Fibroblast of lung (primary cell): ENCODE results near the gene CD7. TPM values are rescaled to one million over a fixed set of nuclear protein-coding genes. Genes with fewer than 3 reads are reported as not detected.
A peak's percentile ranks its signal among the peaks of the same experiment; 100 is the strongest.

ENCODE experiments used
- DNase-seq, 2 donors: peaks; one replicate each; pipeline versions ENCODE4 v3.0.0 to v3.0.0-alpha.2; 2010; ENCODE audit warnings: low read depth in 2 of 2
- H2AFZ ChIP-seq: 2 replicates; pipeline ENCODE4 v1.5.1; 2012; ENCODE audit warnings: low read length, control low read depth, inconsistent platforms
- H3K27ac ChIP-seq: 2 replicates; pipeline ENCODE4 v1.5.1; 2011; ENCODE audit warnings: low read length, control low read depth; ENCODE audit not compliant: insufficient read depth
- H3K27me3 ChIP-seq: 2 replicates; pipeline ENCODE4 v1.5.1; 2011; ENCODE audit warnings: mild to moderate bottlenecking, low read length; ENCODE audit not compliant: control insufficient read depth, insufficient read depth
- H3K36me3 ChIP-seq: 2 replicates; pipeline ENCODE4 v1.5.1; 2011; ENCODE audit warnings: low read length; ENCODE audit not compliant: control insufficient read depth, insufficient read depth
- H3K4me1 ChIP-seq: 2 replicates; pipeline ENCODE4 v1.5.1; 2011; ENCODE audit warnings: low read length; ENCODE audit not compliant: control insufficient read depth, insufficient read depth; ENCODE audit errors: extremely low read depth
- H3K4me2 ChIP-seq: 2 replicates; pipeline ENCODE4 v1.5.1; 2011; ENCODE audit warnings: low read length, control low read depth; ENCODE audit not compliant: insufficient read depth; ENCODE audit errors: extremely low read depth
- H3K4me3 ChIP-seq, 4 experiments: fragments of 200-600 bp in 1 of 4; sonication (generic) in 1 of 4; replicated peaks in 1 of 4; 2 replicates each; pipeline ENCODE4 v1.5.1; 2011 to 2016; ENCODE audit warnings: low read length in 4 of 4, low read depth in 3 of 4, mild to moderate bottlenecking in 3 of 4, control low read depth in 2 of 4, inconsistent platforms in 1 of 4, mixed read lengths in 1 of 4; ENCODE audit not compliant: insufficient read depth in 1 of 4; ENCODE audit errors: control extremely low read depth in 1 of 4
- H3K79me2 ChIP-seq: 2 replicates; pipeline ENCODE4 v1.5.1; 2012; ENCODE audit warnings: mild to moderate bottlenecking, low read length, inconsistent platforms; ENCODE audit not compliant: control insufficient read depth, insufficient read depth
- H3K9ac ChIP-seq: 2 replicates; pipeline ENCODE4 v1.5.1; 2011; ENCODE audit warnings: mild to moderate bottlenecking, low read length, control low read depth; ENCODE audit not compliant: insufficient read depth
- H3K9me3 ChIP-seq: 2 replicates; pipeline ENCODE4 v1.5.1; 2012; ENCODE audit warnings: low read depth, low read length; ENCODE audit not compliant: control insufficient read depth, insufficient read depth
- H4K20me1 ChIP-seq: 2 replicates; pipeline ENCODE4 v1.5.1; 2011; ENCODE audit warnings: low read length; ENCODE audit not compliant: control insufficient read depth, insufficient read depth; ENCODE audit errors: extremely low read depth
- CTCF ChIP-seq, 2 donors: IDR thresholded peaks in 1 of 2; conservative IDR thresholded peaks in 1 of 2; 1 replicate in 1 of 2; 2 replicates in 1 of 2; pipeline ENCODE4 v1.5.1; 2011 to 2012; ENCODE audit warnings: low read length in 2 of 2, control low read depth in 1 of 2, inconsistent platforms in 1 of 2, low read depth in 1 of 2, mild to moderate bottlenecking in 1 of 2
- EZH2 ChIP-seq: IDR thresholded peaks from 2 replicates; pipeline ENCODE4 v1.5.1; 2012; ENCODE audit warnings: low read length, control low read depth, mild to moderate bottlenecking; ENCODE audit errors: missing control alignments
- polyA plus RNA-seq, 2 donors: library from polyadenylated mRNA; depleted of rRNA in 1 of 2; stranded (reverse) in 1 of 2; unstranded in 1 of 2; fragments of >200 nt; gene quantifications; 2 replicates each; pipeline ENCODE4 v1.2.1, GENCODE V29; 2011 to 2012; ENCODE audit warnings: missing spikeins in 1 of 2
- total RNA-seq: library from RNA; depleted of rRNA; stranded (reverse); fragments of >200 nt; gene quantifications from 2 replicates; pipeline ENCODE4 v1.2.1, GENCODE V29; 2014

The CD7 gene
- total and polyA plus RNA-seq, 2 donors (not counting 1 experiment from before 2014, with no cell fraction given) = 0.17 TPM; not detected in 1

DNA sequence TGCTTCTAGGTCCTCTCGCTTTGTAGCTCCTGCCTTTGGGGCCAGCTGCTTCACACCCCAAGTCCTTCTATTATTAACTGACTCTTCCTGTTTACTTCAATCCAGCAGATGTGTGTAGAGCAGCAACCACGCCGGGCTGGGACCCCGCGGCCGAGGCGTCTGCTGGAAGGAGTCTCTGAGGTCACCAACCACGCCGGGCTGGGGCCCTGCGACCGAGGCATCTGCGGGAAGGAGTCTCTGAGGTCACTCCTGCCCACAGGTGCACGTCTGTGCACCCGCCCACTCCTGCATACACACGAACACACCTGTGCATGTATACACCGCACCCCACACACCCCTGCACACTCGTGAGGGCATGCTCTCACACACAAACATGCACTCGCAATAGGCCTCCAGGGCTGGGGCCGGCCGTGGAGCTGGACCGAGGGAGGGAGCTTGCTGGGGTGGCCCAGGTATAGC lies 33.9 kb upstream of the CD7 start:
- no peak for DNase-seq
- TF ChIP-seq CTCF (conservative IDR thresholded peaks at IDR 0.05 in 1 of 2, IDR thresholded peaks at IDR 0.05 in 1 of 2; ENCODE audit: low read depth in 1 of 2, low read length in 2 of 2) (no peak), EZH2 (no peak)

GRCh38 chr17:82350182-82351030 lies 33.0 kb upstream of the CD7 start:
- no peak for TF ChIP-seq CTCF (conservative IDR thresholded peaks at IDR 0.05 in 1 of 2, IDR thresholded peaks at IDR 0.05 in 1 of 2; ENCODE audit: low read depth in 1 of 2, low read length in 2 of 2)
- no peak for TF ChIP-seq EZH2
- Histone ChIP-seq H3K79me2 (no peaks in the 10 kb centered on the region), H3K4me3 (no peak overlapping the region), H3K9me3 (no peaks in the 10 kb centered on the region), H3K36me3 (no peaks in the 10 kb centered on the region), H4K20me1 (no peaks in the 10 kb centered on the region), H3K27ac (no peak overlapping the region), H2AFZ (no peak overlapping the region), H3K27me3 (peaks cover 6% of the 10 kb centered on the region), H3K4me1 (no peaks in the 10 kb centered on the region), H3K9ac (no peak overlapping the region), H3K4me2 (no peak overlapping the region)
- DNase-seq = no peak

More for the DNA sequence above, 33.9 kb upstream of the CD7 start:
- Histone ChIP-seq H3K9me3 (no peaks in the 10 kb centered on the region), H3K4me1 (peaks cover 5% of the 10 kb centered on the region), H3K9ac (no peak overlapping the region), H3K79me2 (no peaks in the 10 kb centered on the region), H3K4me3 (no peak overlapping the region), H3K27me3 (peaks cover 8% of the 10 kb centered on the region), H3K4me2 (no peak overlapping the region), H4K20me1 (no peaks in the 10 kb centered on the region), H3K27ac (no peak overlapping the region), H2AFZ (no peak overlapping the region), H3K36me3 (no peaks in the 10 kb centered on the region)

- TF ChIP-seq EZH2 (no peak), CTCF (conservative IDR thresholded peaks at IDR 0.05 in 1 of 2, IDR thresholded peaks at IDR 0.05 in 1 of 2; ENCODE audit: low read depth in 1 of 2, low read length in 2 of 2) (no peak)
- Histone ChIP-seq H3K27me3 (peaks cover 6% of the 10 kb centered on the region), H3K79me2 (no peaks in the 10 kb centered on the region), H3K9me3 (no peaks in the 10 kb centered on the region), H3K27ac (no peak overlapping the region), H3K4me1 (no peaks in the 10 kb centered on the region), H3K4me3 (no peak overlapping the region), H3K36me3 (no peaks in the 10 kb centered on the region), H2AFZ (no peak overlapping the region), H4K20me1 (no peaks in the 10 kb centered on the region), H3K4me2 (peak overlapping the region; percentile 45), H3K9ac (no peak overlapping the region)
- DNase-seq = no peak
Measured at GRCh38 chr17:82349287-82349701, 31.9 kb upstream of the CD7 start.
